IMR-90 (cell line): Measurements from ENCODE around the gene SEPTIN5. TPM values are rescaled to one million over a fixed set of nuclear protein-coding genes. Genes with fewer than 3 reads are reported as not detected.

ENCODE experiments used
- ATAC-seq: fragments of 200-7000 bp; cut with Tn5 transposase; 2 replicates; pipeline ENCODE4 v1.9.1; 2020; ENCODE audit warnings: low read depth, mild to moderate bottlenecking, moderate library complexity
- BruUV-seq: library from RNA; stranded (reverse); fragments of 400-500 nt; replicated peaks from 2 replicates; lab custom pipeline; 2021; lab: Mats Ljungman, UMichigan
- CTCF ChIA-PET: fragments of 300-600 bp; formaldehyde crosslinking; extraction: SDS; loops from one replicate; lab custom pipeline; 2021; ENCODE audit warnings: antibody characterized with exemption; lab: Yijun Ruan, JAX
- POLR2A ChIA-PET: fragments of 300-600 bp; sonication (Branson Sonifier 250); formaldehyde crosslinking; loops from one replicate; lab custom pipeline; 2022; ENCODE audit warnings: antibody characterized with exemption; ENCODE audit not compliant: unreplicated experiment; lab: Charles Lee
- DNase-seq: peaks from one replicate; pipeline ENCODE4 v3.0.0; 2013
- H2AFZ ChIP-seq: replicated peaks from 2 replicates; pipeline ENCODE3; 2013; ENCODE audit warnings: low read length, mild to moderate bottlenecking; ENCODE audit not compliant: poor library complexity
- H2AK5ac ChIP-seq: 2 replicates; pipeline ENCODE4 v1.6.1; 2013; ENCODE audit warnings: low read depth, low read length, inconsistent platforms
- H2AK9ac ChIP-seq: replicated peaks from 2 replicates; pipeline ENCODE3; 2013; ENCODE audit warnings: mild to moderate bottlenecking, low read depth, low read length, moderate library complexity; ENCODE audit not compliant: poor library complexity
- H2BK120ac ChIP-seq: 2 replicates; pipeline ENCODE4 v1.6.1; 2013; ENCODE audit warnings: low read depth, low read length, inconsistent platforms
- H2BK15ac ChIP-seq: 3 replicates; pipeline ENCODE4 v1.6.1; 2013; ENCODE audit warnings: low read depth, low read length, inconsistent platforms
- H2BK20ac ChIP-seq: 2 replicates; pipeline ENCODE4 v1.6.1; 2013; ENCODE audit warnings: low read depth, mild to moderate bottlenecking, inconsistent platforms, low read length, moderate library complexity
- H2BK5ac ChIP-seq: 2 replicates; pipeline ENCODE4 v1.6.1; 2013; ENCODE audit warnings: mild to moderate bottlenecking, low read depth, low read length, inconsistent platforms; ENCODE audit not compliant: poor library complexity, severe bottlenecking
- H3K14ac ChIP-seq: replicated peaks from 2 replicates; pipeline ENCODE4 v1.6.1; 2013; ENCODE audit warnings: low read depth, low read length, inconsistent platforms
- H3K18ac ChIP-seq: 2 replicates; pipeline ENCODE4 v1.6.1; 2013; ENCODE audit warnings: low read depth, low read length, control low read depth
- H3K23ac ChIP-seq: 2 replicates; pipeline ENCODE4 v1.6.1; 2013; ENCODE audit warnings: low read depth, low read length, inconsistent platforms
- H3K27ac ChIP-seq: 2 replicates; pipeline ENCODE4 v1.5.1; 2013; ENCODE audit warnings: mild to moderate bottlenecking, control low read depth, low read length; ENCODE audit not compliant: insufficient read depth
- H3K27me3 ChIP-seq: 2 replicates; pipeline ENCODE4 v1.6.1; 2013; ENCODE audit warnings: low read length; ENCODE audit not compliant: control insufficient read depth, insufficient read depth
- H3K36me3 ChIP-seq: 2 replicates; pipeline ENCODE4 v1.6.1; 2013; ENCODE audit warnings: low read length, mixed read lengths; ENCODE audit not compliant: control insufficient read depth, insufficient read depth
- H3K4ac ChIP-seq: 2 replicates; pipeline ENCODE4 v1.6.1; 2013; ENCODE audit warnings: low read depth, low read length, inconsistent platforms
- H3K4me1 ChIP-seq: 2 replicates; pipeline ENCODE4 v1.6.1; 2013; ENCODE audit warnings: low read length, mixed read lengths; ENCODE audit not compliant: control insufficient read depth, insufficient read depth
- H3K4me2 ChIP-seq: 2 replicates; pipeline ENCODE4 v1.6.1; 2013; ENCODE audit warnings: low read depth, mild to moderate bottlenecking, control low read depth, low read length, moderate library complexity
- H3K4me3 ChIP-seq: 2 replicates; pipeline ENCODE4 v1.5.1; 2013; ENCODE audit warnings: low read depth, mild to moderate bottlenecking, control low read depth, low read length, moderate library complexity; ENCODE audit not compliant: insufficient read depth
- H3K56ac ChIP-seq: 2 replicates; pipeline ENCODE4 v1.6.1; 2013; ENCODE audit warnings: low read length, inconsistent platforms; ENCODE audit not compliant: insufficient read depth; ENCODE audit errors: extremely low read depth
- H3K79me1 ChIP-seq, 2 experiments: 2 replicates each; pipeline ENCODE4 v1.6.1; 2013; ENCODE audit warnings: low read length in 2 of 2, inconsistent platforms in 1 of 2, low read depth in 1 of 2
- H3K9ac ChIP-seq: 2 replicates; pipeline ENCODE4 v1.6.1; 2013; ENCODE audit warnings: low read depth, low read length, control low read depth
- H3K9me1 ChIP-seq: 2 replicates; pipeline ENCODE4 v1.6.1; 2013; ENCODE audit warnings: low read length, inconsistent platforms; ENCODE audit not compliant: insufficient read depth
- H3K9me3 ChIP-seq: 2 replicates; pipeline ENCODE4 v1.6.1; 2013; ENCODE audit warnings: low read length; ENCODE audit not compliant: control insufficient read depth, insufficient read depth
- H4K20me1 ChIP-seq: 2 replicates; pipeline ENCODE4 v1.6.1; 2013; ENCODE audit warnings: low read length, inconsistent platforms; ENCODE audit not compliant: insufficient read depth
- H4K5ac ChIP-seq: 2 replicates; pipeline ENCODE4 v1.6.1; 2013; ENCODE audit warnings: mild to moderate bottlenecking, low read depth, low read length, control low read depth
- H4K8ac ChIP-seq, 2 experiments: 2 replicates each; pipeline ENCODE4 v1.6.1; 2013; ENCODE audit warnings: low read depth in 2 of 2, low read length in 2 of 2, control low read depth in 1 of 2, inconsistent platforms in 1 of 2
- H4K91ac ChIP-seq: 2 replicates; pipeline ENCODE4 v1.6.1; 2013; ENCODE audit warnings: low read depth, low read length, inconsistent platforms; ENCODE audit not compliant: insufficient read depth
- NFE2L2 ChIP-seq: fragments of 150-350 bp; IDR thresholded peaks from 2 replicates; pipeline ENCODE4 v1.6.1; 2016; ENCODE audit warnings: low read depth, mild to moderate bottlenecking, low read length
- WGBS, 2 experiments: methylation state at CpG; one replicate each; pipeline versions ENCODE4 v1.1.5 to v1.1.7; 2013; ENCODE audit warnings: missing lambda C conversion rate in 2 of 2; ENCODE audit not compliant: insufficient read length in 1 of 2; ENCODE audit errors: extremely low coverage in 2 of 2; 5-methylcytosine and 5-hydroxymethylcytosine counted together
- dilution Hi-C: fragments of 300-500 bp; cut with HindIII; formaldehyde crosslinking; loops from one replicate; pipeline ENCODE4 v1.14.3; 2018; ENCODE audit warnings: low sequenced_read_pairs; ENCODE audit not compliant: unreplicated experiment
- in situ Hi-C: fragments of 300-500 bp; cut with MboI; formaldehyde crosslinking; loops from 3 replicates; pipeline ENCODE4 v1.14.3; 2019; ENCODE audit warnings: low sequenced_read_pairs, inconsistent platforms, mixed read lengths
- intact Hi-C: fragments of 100-400 bp; cut with micrococcal nuclease; formaldehyde crosslinking; loops from 2 replicates; pipeline ENCODE4 v1.10.0; 2022
- polyA plus RNA-seq, 3 experiments: library from polyadenylated mRNA; depleted of rRNA; stranded (reverse); fragments of >200 nt; gene quantifications; 2 replicates each; pipeline ENCODE4 v1.2.3, GENCODE V29; 2012; ENCODE audit warnings: low replicate concordance in 1 of 3
- total RNA-seq: library from RNA; depleted of rRNA; stranded (reverse); fragments of >200 nt; gene quantifications from 2 replicates; pipeline ENCODE4 v1.2.3, GENCODE V29; 2012

Gene SEPTIN5
- total and polyA plus RNA-seq, 2 of the 4 experiments (the other 2 are of a cell fraction) = 16.8 to 20.7 TPM

DNA sequence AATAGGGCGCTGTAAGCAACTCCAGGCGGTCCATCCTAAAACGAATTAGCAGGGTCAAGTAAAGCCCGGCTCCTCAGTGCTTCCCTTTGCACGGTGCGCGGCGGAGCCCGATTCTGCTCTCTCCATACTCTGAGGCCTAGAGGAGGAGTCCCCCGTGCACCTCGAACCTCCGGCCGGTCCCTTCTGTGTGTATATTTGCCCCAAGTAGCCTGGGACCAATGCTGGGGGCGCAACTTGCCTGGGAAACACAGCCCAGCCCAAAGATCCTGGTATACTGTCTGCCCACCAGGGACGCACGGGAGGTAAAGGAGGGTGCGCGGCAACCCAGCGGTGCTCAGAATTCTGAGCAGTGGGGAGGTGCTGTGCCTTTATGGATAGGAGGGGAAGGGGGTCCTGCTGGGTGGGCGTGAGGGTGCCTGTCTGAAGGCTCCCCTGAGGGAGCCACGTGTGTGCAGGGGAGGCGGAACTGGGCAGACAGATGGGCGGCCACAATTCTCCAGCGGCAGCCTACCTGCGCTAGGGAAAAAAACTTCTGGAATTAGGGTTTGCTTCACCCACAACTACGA is 41.5 kb downstream of the SEPTIN5 start:
- H3K9me1 ChIP-seq = peaks cover 5% of the 10 kb centered on the region
- H4K8ac ChIP-seq = no peak overlapping the region
- H2BK20ac ChIP-seq = no peak overlapping the region
- no peaks in the 10 kb centered on the region for H3K9me3 ChIP-seq
- TF ChIP-seq NFE2L2 = no peak
- no peak overlapping the region for H2BK120ac ChIP-seq
- H3K27ac ChIP-seq = no peak overlapping the region
- no peak overlapping the region for H3K56ac ChIP-seq
- DNase-seq (no peak), ATAC-seq (no peak)
- no peak overlapping the region for H4K5ac ChIP-seq
- H2AK5ac ChIP-seq = no peak overlapping the region
- H3K14ac ChIP-seq = no peak overlapping the region
- no peak overlapping the region for H3K23ac ChIP-seq
- no peak overlapping the region for H2BK5ac ChIP-seq
- whole genome bisulfite sequencing, 2 experiments = 6% methylated on average over 12 of the region's 26 CpGs; no CpG with 5 or more reads in 1 of the 2 experiments
- no peak overlapping the region for H2BK15ac ChIP-seq
- no peak overlapping the region for H3K4me2 ChIP-seq
- H4K20me1 ChIP-seq = peaks cover 6% of the 10 kb centered on the region; the same call in 1 of the 2 replicates
- ChIA-PET POLR2A (no interaction called here), CTCF (interaction anchor here (1.0 kb wide), 1 partner anchor 25 kb away, joined by 3 read pairs; no protein-coding TSS in a partner anchor)
- intact Hi-C loops (no loop called here), in situ Hi-C loops (no loop called here), dilution Hi-C loops (no loop called here)
- H3K18ac ChIP-seq = no peak overlapping the region
- no peaks in the 10 kb centered on the region for H3K79me1 ChIP-seq
- H2AFZ ChIP-seq = no peak overlapping the region
- H3K27me3 ChIP-seq = peaks cover 83% of the 10 kb centered on the region
- H3K4me3 ChIP-seq = no peak overlapping the region
- H3K9ac ChIP-seq = no peak overlapping the region
- peaks cover 10% of the 10 kb centered on the region for H3K4me1 ChIP-seq
- H3K4ac ChIP-seq = no peak overlapping the region
- H2AK9ac ChIP-seq = no peak overlapping the region
- no peaks in the 10 kb centered on the region for H3K36me3 ChIP-seq
- no TSS peak for BruUV-seq
- H4K91ac ChIP-seq = no peak overlapping the region
